Measurements from ENCODE around the gene AKAP9.
"Not testable (repeated sequence)": the region's sequence is repeated elsewhere in the genome, so short reads cannot be mapped to it uniquely, and the experiment has no call there.

Gene AKAP9

DNA sequence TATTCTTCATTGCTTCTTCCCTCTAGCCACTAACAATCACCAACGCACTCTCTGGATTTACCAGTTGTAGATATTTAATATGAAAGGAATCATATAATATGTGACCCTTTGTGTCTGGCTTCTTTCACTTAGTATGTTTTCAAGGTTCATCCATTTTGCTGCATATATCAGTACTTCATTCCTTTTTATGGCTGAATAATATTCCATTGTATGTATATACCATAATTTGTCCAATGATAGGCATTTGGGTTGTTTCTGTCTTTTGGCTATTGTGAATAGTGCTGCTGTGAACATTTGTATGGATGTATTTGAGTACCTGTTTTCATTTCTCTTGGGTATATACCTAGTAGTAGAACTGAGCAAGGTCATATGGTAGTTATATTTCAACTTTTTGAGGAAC is 7.3 kb downstream of the AKAP9 start:
- DNase-seq: no peak
- H3K4me1 Mint-ChIP-seq: no peaks in the 10 kb centered on the region
- TF ChIP-seq, protein P1, sequence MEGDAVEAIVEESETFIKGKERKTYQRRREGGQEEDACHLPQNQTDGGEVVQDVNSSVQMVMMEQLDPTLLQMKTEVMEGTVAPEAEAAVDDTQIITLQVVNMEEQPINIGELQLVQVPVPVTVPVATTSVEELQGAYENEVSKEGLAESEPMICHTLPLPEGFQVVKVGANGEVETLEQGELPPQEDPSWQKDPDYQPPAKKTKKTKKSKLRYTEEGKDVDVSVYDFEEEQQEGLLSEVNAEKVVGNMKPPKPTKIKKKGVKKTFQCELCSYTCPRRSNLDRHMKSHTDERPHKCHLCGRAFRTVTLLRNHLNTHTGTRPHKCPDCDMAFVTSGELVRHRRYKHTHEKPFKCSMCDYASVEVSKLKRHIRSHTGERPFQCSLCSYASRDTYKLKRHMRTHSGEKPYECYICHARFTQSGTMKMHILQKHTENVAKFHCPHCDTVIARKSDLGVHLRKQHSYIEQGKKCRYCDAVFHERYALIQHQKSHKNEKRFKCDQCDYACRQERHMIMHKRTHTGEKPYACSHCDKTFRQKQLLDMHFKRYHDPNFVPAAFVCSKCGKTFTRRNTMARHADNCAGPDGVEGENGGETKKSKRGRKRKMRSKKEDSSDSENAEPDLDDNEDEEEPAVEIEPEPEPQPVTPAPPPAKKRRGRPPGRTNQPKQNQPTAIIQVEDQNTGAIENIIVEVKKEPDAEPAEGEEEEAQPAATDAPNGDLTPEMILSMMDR (IDR thresholded peaks at IDR 0.05): no peak
- H3K27me3 Mint-ChIP-seq (ENCODE audit: low read depth, poor library complexity): no peaks in the 10 kb centered on the region
- no peak overlapping the region for H3K27ac Mint-ChIP-seq
- H3K9me3 Mint-ChIP-seq: no peaks in the 10 kb centered on the region
- no peak overlapping the region for H3K4me3 Mint-ChIP-seq
- H3K36me3 Mint-ChIP-seq (ENCODE audit: low read depth): peaks cover 29% of the 10 kb centered on the region

DNA sequence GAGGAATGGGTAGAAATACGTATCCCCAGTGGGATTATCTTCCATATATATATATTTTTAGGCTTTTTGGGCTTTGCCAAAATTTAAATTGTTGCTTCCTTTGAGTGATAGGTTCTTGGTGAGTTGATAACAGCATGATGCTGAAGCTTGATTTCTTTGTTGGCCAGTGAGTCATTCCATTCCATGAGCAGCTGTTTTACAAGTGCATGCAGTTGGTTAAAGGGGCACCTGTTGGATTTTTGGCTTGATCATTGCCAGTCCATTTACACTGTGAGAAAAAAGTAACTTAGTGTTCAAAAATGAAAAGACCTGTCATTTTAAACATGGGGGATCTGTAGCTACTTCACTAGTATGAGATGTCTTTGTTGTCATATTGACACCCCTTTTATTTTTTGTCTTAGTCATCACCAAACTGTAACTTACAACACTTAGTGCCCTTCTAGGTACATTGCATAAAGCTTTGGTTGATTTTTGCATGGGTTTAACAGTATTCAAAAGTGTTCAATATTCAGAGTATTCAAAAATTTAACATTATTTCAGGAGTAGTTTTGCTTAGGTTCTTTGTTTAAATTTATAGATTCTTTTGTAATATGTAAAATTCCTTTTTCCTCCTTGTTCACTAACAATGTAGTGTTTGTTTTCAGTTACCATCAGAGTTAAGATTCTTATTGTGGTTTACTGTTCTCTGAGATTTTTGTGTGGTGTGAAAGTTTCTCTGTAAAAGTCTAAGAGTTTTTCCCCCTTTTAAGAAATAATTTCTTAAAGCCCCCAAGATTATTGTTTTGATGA is 8.8 kb downstream of the AKAP9 start:
- no peak for DNase-seq
- H3K27ac Mint-ChIP-seq: peak overlapping the region; percentile 73
- peaks cover 40% of the 10 kb centered on the region for H3K36me3 Mint-ChIP-seq (ENCODE audit: low read depth)
- H3K4me1 Mint-ChIP-seq: no peaks in the 10 kb centered on the region
- H3K9me3 Mint-ChIP-seq: no peaks in the 10 kb centered on the region
- TF ChIP-seq, protein P1 (IDR thresholded peaks at IDR 0.05): no peak
- H3K4me3 Mint-ChIP-seq: no peak overlapping the region
- no peaks in the 10 kb centered on the region for H3K27me3 Mint-ChIP-seq (ENCODE audit: low read depth, poor library complexity)

DNA sequence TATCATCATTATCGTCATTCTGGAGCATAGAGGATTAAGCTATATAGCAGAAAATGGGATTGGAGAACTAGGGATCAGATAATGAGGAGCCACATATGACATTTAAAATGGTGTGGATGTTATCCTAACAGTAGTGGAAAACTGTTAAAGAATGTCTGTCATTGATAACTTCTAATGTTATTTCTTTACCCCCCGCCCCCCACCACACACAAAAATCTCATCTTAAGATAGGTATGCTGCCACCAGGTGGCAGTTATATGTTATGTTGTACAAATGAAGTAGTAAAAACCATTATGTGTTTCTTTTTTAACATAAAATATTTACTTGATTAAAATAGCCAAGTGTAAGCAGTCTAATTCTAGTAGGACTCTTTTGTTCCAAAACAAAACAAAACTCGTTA is 13.0 kb downstream of the AKAP9 start:
- H3K9me3 Mint-ChIP-seq: no peaks in the 10 kb centered on the region
- H3K27me3 Mint-ChIP-seq (ENCODE audit: low read depth, poor library complexity): no peaks in the 10 kb centered on the region
- H3K27ac Mint-ChIP-seq: no peak overlapping the region
- H3K36me3 Mint-ChIP-seq (ENCODE audit: low read depth): peaks cover 34% of the 10 kb centered on the region
- H3K4me1 Mint-ChIP-seq: no peaks in the 10 kb centered on the region
- no peak for DNase-seq
- TF ChIP-seq, protein P1 (IDR thresholded peaks at IDR 0.05): no peak
- no peak overlapping the region for H3K4me3 Mint-ChIP-seq

DNA sequence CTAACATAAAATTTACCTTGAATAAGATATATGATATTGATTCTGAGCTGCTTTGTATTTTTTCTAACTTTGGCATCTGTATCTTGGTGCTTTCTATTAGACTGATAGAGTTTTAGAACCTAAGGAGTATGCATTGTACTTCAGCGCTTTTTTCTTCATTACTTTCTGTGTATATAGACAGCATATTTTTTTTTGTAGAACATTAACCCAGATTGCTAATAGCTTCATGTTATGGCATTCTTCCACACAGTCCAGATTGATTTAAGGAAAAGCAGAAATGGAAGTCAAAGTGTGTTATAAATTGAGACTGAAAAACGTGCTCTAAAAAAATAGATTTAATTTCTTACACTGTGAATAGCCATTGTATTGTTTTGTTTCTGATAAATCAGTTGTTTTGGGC is 15.8 kb downstream of the AKAP9 start:
- H3K4me1 Mint-ChIP-seq; DNase-seq; H3K9me3 Mint-ChIP-seq; H3K27me3 Mint-ChIP-seq (ENCODE audit: low read depth, poor library complexity); H3K27ac Mint-ChIP-seq; H3K4me3 Mint-ChIP-seq: not testable (repeated sequence)
- H3K36me3 Mint-ChIP-seq (ENCODE audit: low read depth): peaks cover 40% of the 10 kb centered on the region

DNA sequence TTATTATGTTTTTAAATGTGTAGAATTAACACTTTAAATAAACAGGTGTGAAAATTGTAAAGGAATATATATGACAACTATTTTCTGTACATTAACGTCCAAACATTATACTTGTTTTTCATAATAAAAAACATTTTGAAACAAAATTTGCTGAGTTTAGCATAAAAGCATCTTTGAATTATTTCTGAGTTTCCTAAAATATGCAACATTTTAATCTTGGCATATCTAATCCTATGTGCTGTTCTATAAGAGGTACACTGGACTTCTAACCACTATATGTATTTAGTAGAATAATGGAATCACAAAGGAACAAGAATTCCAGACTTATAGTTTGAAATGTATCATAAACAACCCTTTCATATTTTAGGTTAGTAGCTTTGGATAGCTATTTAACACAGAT is 16.6 kb downstream of the AKAP9 start:
- no peak overlapping the region for H3K4me3 Mint-ChIP-seq
- H3K36me3 Mint-ChIP-seq (ENCODE audit: low read depth): peaks cover 35% of the 10 kb centered on the region
- DNase-seq: no peak
- H3K27me3 Mint-ChIP-seq (ENCODE audit: low read depth, poor library complexity): no peaks in the 10 kb centered on the region
- H3K9me3 Mint-ChIP-seq: no peaks in the 10 kb centered on the region
- no peaks in the 10 kb centered on the region for H3K4me1 Mint-ChIP-seq
- H3K27ac Mint-ChIP-seq: no peak overlapping the region
- TF ChIP-seq, protein P1 (IDR thresholded peaks at IDR 0.05): no peak

DNA sequence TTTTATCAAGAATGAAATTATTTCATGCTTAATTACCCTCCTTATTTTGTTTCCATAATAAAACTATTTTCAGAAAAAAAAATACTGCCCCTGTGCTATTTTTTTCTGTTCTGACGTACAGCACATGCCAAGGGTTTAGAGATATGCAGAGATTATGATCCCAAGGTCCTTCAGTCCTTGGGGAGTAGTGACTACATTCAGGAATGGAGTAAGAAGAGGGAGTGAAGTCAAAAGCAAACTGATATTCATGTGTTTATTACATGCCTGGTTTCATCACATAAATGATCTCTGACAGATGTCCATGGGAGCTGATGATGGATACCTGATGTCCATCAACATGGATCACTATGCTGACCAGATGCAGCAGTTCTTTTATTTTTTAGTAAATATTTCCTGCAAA is 17.2 kb downstream of the AKAP9 start:
- Mint-ChIP-seq H3K4me1 (no peaks in the 10 kb centered on the region), H3K27ac (no peak overlapping the region), H3K9me3 (no peaks in the 10 kb centered on the region), H3K27me3 (ENCODE audit: low read depth, poor library complexity) (no peaks in the 10 kb centered on the region), H3K4me3 (no peak overlapping the region), H3K36me3 (ENCODE audit: low read depth) (peaks cover 34% of the 10 kb centered on the region)
- no peak for DNase-seq
- TF ChIP-seq, protein P1 (IDR thresholded peaks at IDR 0.05): no peak

Measured in nephron progenitor cell (in vitro differentiated cells).